ENCODE measurements around the gene MAP2.

- TF ChIP-seq CTCF (conservative IDR thresholded peaks at IDR 0.05 in 1 of 2, IDR thresholded peaks at IDR 0.05 in 1 of 2; ENCODE audit: extremely low read depth in 1 of 2, insufficient read depth in 1 of 2, low read depth in 1 of 2, low read length in 2 of 2): no peak
- no peak for TF ChIP-seq EZH2 (IDR thresholded peaks at IDR 0.05; ENCODE audit: borderline replicate concordance, low read length)
These were observed 43.6 kb upstream of the MAP2 start for GRCh38 chr2:209380293-209380692.
